GM18858 (cell line): ENCODE results near the gene CHMP4A.
"Not testable (repeated sequence)": the region's sequence is repeated elsewhere in the genome, so short reads cannot be mapped to it uniquely, and the experiment has no call there.

Experiments used
- ATAC-seq: cut with Tn5 transposase; IDR thresholded peaks from one replicate; pipeline ENCODE4 v1.9.1; 2021; ENCODE audit not compliant: unreplicated experiment

CHMP4A gene

DNA sequence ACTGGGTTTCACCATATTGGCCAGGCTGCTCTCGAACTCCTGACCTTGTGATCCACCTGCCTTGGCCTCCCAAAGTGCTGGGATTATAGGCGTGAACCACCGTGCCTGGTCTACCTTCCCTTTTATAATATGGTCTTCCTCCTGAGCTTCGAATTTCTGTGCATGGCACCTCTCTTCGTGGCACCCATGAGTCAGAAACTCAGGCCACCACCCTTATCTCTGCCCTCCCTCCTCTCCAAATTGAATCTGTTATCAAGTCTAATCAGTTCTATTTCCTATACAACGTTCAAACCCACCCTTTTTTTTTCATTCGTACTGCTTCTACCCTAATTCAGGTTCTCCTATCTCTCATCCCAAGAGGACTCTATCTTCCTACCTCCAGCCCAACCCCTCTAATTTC is 34.1 kb upstream of the CHMP4A start:
- no peak for ATAC-seq

DNA sequence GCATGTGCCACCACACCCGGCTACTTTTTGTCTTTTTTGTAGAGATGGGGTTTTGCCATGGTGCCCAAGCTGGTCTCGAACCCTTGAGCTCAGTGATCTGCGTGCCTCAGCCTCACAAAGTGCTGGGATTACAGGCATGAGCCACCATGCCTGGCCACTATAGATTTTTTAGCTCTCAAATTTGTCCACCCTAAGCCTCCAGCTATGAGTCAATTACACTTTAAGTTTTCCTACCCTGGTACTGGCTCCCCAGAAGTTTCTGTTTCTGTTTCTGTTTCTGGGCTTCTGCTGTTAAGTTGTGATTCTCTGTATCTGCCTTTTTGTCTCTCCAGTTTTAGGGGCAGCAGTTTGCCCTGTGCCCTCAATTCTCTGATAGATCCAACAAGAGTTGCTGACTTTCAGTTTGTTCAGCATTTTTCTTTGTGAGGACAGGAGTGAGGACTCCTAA is 33.5 kb upstream of the CHMP4A start:
- ATAC-seq: peak; percentile 35

GRCh38 chr14:24245350-24245749 is 32.1 kb upstream of the CHMP4A start:
- ATAC-seq: not testable (repeated sequence)

DNA sequence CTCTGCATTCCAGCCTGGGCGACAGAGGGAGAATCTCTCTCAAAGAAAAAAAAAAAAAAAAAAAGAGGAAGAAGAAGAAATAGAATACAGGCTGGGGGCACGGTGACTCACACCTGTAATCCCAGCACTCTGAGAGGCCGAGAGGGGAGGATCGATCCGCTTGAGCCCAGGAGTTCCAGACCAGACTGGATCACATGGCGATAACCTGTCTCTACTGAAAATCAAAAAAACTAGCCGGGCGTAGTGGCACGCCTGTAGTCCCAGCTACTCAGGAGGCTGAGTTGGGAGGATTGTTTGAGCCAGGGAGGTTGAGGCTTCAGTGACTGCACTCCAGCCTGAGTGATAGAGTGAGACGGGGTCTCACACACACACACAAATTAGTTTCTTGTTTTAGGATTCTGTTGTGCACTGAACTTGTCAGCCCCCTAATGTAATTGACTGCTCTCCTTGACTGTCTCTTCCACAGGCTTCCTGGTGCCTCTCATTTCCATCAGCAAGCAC is 30.1 kb upstream of the CHMP4A start:
- no peak for ATAC-seq

- peak; percentile 55 for ATAC-seq
Observed at GRCh38 chr14:24241829-24242443, 28.6 kb upstream of the CHMP4A start.

GRCh38 chr14:24240110-24240918 is 27.0 kb upstream of the CHMP4A start:
- no peak for ATAC-seq

DNA sequence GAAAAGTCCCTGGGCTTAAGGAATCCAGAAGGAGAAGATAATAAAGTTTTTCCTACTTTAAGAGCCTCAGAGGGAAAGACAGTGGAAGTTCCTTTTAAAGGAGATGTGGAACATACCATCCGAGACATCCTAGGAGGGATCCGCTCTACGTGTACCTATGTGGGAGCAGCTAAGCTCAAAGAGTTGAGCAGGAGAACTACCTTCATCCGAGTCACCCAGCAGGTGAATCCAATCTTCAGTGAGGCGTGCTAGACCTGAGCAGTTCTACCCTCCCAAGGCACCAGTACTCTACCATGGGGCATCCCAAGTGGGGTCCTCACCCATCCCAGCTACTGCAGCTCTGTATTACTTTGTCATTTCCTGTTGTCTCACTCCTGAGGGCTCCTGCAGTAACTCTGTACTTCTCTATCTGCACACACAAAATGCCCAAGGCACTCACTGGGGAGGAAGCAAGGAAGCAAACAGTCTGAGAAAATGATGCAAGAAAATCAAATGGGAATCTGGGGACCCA is 25.3 kb upstream of the CHMP4A start:
- ATAC-seq: no peak

DNA sequence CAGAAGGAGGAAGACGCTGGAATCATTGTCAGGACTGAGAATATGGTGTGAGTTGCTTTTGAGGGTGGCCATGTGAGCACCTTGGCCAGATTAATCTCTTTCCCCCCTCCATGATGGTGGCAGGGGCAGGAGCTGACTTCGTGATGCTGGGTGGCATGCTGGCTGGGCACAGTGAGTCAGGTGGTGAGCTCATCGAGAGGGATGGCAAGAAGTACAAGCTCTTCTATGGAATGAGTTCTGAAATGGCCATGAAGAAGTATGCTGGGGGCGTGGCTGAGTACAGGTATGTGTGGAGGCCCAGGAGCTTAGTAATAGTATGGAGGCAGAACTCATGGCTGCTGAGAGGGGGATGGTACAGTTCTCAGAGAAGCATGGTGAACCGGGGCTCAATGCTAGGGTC is 24.8 kb upstream of the CHMP4A start:
- no peak for ATAC-seq

DNA sequence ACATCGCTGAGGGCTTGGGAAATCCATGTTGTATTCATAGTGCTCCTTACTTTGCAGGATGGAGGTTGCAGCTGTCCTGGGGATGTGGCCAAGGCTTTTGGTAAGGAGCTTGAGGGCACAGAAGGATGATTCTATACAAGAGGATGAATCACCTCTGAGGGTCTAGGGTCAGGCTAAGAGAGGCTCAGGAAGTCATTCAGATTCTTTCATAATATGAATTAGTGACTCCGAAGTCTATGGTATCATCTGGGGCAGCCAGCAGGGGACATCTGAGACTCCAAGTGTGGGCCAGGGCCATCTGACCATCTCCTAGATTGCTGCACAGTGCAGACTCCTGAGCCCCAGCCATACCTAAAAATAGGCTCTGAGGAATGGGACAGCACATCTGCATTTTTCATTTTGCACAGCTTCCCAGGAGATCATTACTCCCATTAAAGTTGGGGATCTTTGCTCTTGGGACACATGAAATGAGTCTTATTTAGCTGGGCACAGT is 24.2 kb upstream of the CHMP4A start:
- ATAC-seq: no peak

- ATAC-seq: no peak
Observed at GRCh38 chr14:24236689-24237462, 23.6 kb upstream of the CHMP4A start.

DNA sequence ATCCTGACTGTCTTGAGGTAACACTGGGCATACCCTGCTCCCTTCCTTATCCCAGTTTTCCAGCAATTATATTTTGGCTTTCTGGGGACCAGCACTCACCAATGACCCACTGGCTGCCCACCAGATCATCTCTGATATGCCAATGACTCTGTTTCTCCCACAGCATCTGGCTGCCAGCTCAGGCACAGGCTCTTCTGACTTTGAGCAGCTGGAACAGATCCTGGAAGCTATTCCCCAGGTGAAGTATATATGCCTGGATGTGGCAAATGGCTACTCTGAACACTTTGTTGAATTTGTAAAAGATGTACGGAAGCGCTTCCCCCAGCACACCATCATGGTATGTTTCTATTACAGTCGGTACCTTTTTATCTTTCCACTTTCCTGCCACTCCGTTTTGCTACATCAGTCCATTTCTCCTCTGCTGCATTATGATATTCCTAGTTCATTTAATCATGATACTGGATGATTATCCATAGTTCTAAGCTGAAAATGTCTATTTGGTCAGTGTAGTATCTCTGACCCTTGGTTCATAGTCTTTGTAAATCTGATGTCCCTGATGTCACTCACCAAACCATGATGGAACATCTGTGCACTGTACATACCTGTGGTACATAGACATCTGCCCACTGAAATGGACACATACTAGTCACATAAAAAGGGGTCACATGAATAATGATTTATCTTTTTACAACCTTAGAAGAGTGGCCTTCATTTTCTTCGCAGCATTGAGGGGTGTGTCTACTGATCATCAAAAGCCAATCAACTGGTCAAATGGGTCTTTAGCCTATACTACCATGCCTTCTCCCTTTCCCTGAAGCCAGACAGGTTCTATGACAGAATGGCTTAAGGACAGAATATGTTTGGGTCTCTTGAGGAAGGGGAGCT is 22.8 kb upstream of the CHMP4A start:
- ATAC-seq: no peak

DNA sequence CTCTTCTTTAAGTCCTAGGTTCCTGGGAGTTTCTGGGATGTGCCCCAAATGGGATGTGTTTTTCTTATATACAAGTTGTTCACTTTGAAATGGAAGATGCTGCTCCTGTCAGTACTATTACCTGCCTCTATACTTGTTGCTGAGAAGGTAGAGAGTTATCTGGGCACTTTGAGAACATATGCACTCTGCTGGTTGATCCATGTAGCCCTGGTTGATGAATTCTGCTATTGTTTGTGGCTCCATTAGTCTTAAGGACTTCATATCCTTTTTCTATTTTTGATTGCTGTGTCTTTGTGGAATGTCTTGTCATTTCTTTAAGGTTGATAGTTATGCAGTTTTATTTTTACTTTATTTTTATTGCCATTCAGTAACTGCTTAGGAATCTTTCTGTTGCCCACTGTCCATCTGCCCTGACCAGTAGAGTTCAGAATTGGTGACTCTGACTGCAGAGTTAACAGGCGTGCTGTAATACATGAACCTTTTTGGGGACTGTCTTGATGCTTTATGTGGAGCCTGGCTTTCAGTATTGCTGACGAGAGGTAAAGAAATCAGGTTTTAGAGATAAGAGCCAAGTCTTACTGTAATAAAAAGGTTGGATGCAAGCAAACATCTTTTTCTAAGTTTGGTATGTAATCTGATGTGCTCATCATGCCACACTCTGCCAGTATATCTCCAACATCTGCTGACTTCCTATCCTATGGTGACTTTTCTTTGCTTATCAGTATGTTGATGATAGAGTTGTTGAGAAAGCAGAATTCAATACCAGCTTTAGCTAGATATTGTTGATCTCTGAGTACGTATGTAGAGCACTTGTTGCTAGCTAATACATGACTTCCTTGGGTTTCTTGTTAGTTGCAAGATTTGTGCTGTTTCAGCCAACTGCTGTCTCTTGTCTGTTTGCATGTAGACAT is 21.1 kb upstream of the CHMP4A start:
- no peak for ATAC-seq

DNA sequence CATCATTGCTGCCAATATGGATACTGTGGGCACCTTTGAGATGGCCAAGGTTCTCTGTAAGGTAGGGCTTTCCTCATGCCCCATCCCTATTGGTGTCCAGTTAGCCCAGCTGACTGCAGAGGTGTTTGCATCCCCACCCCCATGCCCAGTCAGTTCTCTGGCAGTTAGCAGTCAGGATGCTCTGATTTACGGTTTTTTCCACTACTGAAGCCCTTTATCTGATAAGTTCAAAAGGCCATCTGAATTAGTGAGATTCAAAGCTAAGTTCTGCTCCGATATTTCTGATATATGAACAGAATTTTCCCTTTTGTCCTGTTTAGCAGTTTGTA is 20.2 kb upstream of the CHMP4A start:
- no peak for ATAC-seq

DNA sequence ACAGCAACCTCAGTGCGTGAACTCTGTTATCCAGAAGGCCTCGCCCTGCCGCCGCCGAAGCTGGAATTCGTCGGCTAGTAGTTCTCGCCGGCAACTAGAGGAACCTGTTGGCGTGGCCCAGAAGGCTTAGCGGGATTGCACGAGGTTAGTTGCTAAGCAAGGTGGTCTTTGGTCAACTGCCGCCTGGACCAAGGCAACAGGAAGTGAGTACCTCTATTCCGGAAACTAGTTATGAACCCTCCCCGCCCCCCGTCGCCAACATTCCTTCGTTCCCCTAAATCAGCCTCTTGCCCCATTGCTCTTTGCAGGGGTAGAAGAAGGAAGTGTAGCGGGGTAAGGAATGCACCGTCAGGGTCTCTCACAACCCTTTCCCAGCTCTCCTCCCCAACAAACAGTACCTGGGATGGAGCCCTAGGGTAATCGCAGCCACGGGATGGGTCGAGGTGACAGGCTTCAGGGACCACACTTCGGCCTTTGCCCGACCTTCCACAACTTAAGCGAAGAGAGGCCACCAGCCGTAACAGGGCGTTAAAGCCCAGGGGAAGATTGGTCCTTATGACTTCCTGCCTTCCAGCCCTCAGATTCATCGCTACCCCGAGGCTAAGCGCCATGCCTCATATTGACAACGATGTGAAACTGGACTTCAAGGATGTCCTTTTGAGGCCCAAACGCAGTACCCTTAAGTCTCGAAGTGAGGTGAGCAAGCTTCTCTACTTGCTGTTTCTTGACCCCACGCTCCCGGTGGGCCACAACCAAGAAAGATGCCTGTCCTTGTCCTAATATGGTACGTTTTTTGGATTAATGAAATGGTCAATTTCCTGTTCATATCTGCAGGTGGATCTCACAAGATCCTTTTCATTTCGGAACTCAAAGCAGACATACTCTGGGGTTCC is 19.6 kb upstream of the CHMP4A start, which contains the start of gene GMPR2:
Gene GMPR2 (plus strand): TSS at position 285 of the 893 bp plus-strand sequence. CDS start 325 bp downstream, at position 610.
- peak; percentile 34 for ATAC-seq

- ATAC-seq: peak; percentile 69
Observed at GRCh38 chr14:24232121-24232644, 18.9 kb upstream of the CHMP4A start, which contains the start of gene NEDD8. Gene NEDD8 (minus strand): TSS chr14:24232367. CDS start chr14:24232267, 100 bp downstream.

- no peak for ATAC-seq
Observed at GRCh38 chr14:24231263-24232120, 18.2 kb upstream of the CHMP4A start.

DNA sequence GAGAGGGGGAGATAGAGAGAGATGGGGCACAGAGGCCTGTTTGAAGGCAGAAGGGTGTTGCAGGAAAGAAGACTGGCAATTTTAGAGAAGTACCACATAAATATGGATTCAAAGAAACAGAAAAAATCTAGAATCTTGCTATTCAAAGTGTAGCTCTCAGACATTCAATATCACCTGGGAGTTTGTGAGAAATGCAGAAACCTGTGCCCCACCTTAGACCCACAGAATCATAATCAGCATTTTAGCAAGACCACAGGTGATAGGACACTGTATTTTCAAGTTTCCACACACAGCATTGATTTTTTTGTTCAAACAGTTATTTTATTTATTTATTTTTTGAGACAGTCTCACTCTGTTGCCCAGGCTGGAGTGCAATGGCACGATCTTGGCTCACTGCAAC is 15.6 kb upstream of the CHMP4A start:
- no peak for ATAC-seq
